Nephron (organoid): Measurements from ENCODE around the gene CNKSR3.
"Not testable (repeated sequence)": the region's sequence is repeated elsewhere in the genome, so short reads cannot be mapped to it uniquely, and the experiment has no call there.

Experiments
- H3K27ac Mint-ChIP-seq, 3 experiments: 2 replicates each; pipeline ENCODE4 v1.8.0; 2020; ENCODE audit warnings: mixed read lengths in 3 of 3, mild to moderate bottlenecking in 2 of 3, moderate library complexity in 1 of 3
- H3K27me3 Mint-ChIP-seq: 2 replicates; pipeline ENCODE4 v1.8.0; 2021; ENCODE audit warnings: low read depth, mild to moderate bottlenecking, moderate library complexity, mixed read lengths
- H3K36me3 Mint-ChIP-seq: 2 replicates; pipeline ENCODE4 v1.8.0; 2020; ENCODE audit warnings: low read depth, mixed read lengths
- H3K4me1 Mint-ChIP-seq: 2 replicates; pipeline ENCODE4 v1.8.0; 2020; ENCODE audit warnings: mixed read lengths
- H3K4me3 Mint-ChIP-seq, 3 experiments: 2 replicates each; pipeline ENCODE4 v1.8.0; 2020; ENCODE audit warnings: mild to moderate bottlenecking in 3 of 3, mixed read lengths in 3 of 3, moderate library complexity in 2 of 3
- H3K9me3 Mint-ChIP-seq: 2 replicates; pipeline ENCODE4 v1.8.0; 2020; ENCODE audit warnings: mixed read lengths
- CTCF ChIP-seq, 3 experiments: fragments of 200-600 bp; sonication (generic); IDR thresholded peaks; one replicate each; pipeline ENCODE4 v1.5.0; 2021; ENCODE audit warnings: antibody characterized with exemption in 3 of 3; ENCODE audit not compliant: unreplicated experiment in 3 of 3

Gene CNKSR3

GRCh38 chr6:154550779-154551178 lies 40.3 kb upstream of the CNKSR3 start:
- Mint-ChIP-seq H3K36me3 (no peaks in the 10 kb centered on the region), H3K27ac (peak overlapping the region; percentile 3 to 59 (median 9)), H3K27me3 (peaks cover 14% of the 10 kb centered on the region), H3K4me3 (no peak overlapping the region), H3K4me1 (peaks cover 39% of the 10 kb centered on the region), H3K9me3 (no peaks in the 10 kb centered on the region)
- TF ChIP-seq CTCF (IDR thresholded peaks at IDR 0.05; ENCODE audit: unreplicated experiment in 3 of 3): no peak

- peaks cover 14% of the 10 kb centered on the region for H3K27me3 Mint-ChIP-seq
- H3K9me3 Mint-ChIP-seq: no peaks in the 10 kb centered on the region
- peaks cover 39% of the 10 kb centered on the region for H3K4me1 Mint-ChIP-seq
- no peak for TF ChIP-seq CTCF (IDR thresholded peaks at IDR 0.05; ENCODE audit: unreplicated experiment in 3 of 3)
- H3K36me3 Mint-ChIP-seq: no peaks in the 10 kb centered on the region
- H3K27ac Mint-ChIP-seq: peak overlapping the region; percentile 62 to 89 (median 77)
- H3K4me3 Mint-ChIP-seq: peak overlapping the region in 2 of 3 experiments; percentile 2 to 26
These were observed 38.7 kb upstream of the CNKSR3 start for GRCh38 chr6:154549179-154549578.

DNA sequence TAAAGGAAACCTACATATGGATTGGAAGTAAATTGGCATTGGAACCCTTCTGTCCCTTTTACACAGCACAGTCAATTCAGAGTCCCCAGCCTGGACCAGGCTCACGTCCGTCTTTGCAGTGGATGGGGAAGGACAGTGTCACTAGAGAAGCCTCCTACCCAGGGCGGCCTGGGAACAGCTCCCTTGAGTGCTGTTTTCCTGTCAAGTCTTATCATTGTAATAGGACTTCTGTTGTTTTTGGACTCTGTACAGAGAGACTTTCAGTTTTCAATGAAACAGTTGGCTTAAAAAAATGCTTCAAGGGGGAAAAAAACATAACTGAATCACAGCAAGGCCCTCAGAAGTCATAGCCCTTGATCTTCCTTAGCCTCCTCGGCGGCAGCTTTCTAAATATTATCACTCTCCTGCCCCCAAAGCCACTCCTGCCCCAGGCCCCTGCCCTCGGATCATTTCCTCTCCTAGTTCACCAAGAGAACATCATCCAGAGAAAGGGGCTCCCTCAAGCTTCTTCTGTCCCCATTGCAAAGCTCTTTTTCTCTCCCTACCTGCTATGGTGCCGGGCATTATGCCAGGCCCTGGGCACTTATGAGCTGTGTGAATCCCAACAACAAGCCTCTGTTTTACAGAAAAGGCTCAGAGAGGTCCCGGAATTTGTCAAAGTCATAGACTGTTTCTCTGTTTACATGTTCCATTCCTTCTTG lies 37.8 kb upstream of the CNKSR3 start:
- Mint-ChIP-seq H3K9me3 (no peaks in the 10 kb centered on the region), H3K27ac (peak overlapping the region; percentile 77 to 89 (median 83)), H3K36me3 (no peaks in the 10 kb centered on the region), H3K4me3 (peak overlapping the region in 1 of 3 experiments; percentile 7), H3K4me1 (peaks cover 45% of the 10 kb centered on the region), H3K27me3 (peaks cover 14% of the 10 kb centered on the region)
- no peak for TF ChIP-seq CTCF (IDR thresholded peaks at IDR 0.05; ENCODE audit: unreplicated experiment in 3 of 3)

- H3K4me1 Mint-ChIP-seq: peaks cover 51% of the 10 kb centered on the region
- no peaks in the 10 kb centered on the region for H3K36me3 Mint-ChIP-seq
- H3K27ac Mint-ChIP-seq: peak overlapping the region; percentile 87 to 92 (median 87)
- H3K4me3 Mint-ChIP-seq: peak overlapping the region in 1 of 3 experiments; percentile 29
- no peak for TF ChIP-seq CTCF (IDR thresholded peaks at IDR 0.05; ENCODE audit: unreplicated experiment in 3 of 3)
- H3K27me3 Mint-ChIP-seq: peaks cover 5% of the 10 kb centered on the region
- H3K9me3 Mint-ChIP-seq: no peaks in the 10 kb centered on the region
These were observed 33.1 kb upstream of the CNKSR3 start for GRCh38 chr6:154543628-154544027.

DNA sequence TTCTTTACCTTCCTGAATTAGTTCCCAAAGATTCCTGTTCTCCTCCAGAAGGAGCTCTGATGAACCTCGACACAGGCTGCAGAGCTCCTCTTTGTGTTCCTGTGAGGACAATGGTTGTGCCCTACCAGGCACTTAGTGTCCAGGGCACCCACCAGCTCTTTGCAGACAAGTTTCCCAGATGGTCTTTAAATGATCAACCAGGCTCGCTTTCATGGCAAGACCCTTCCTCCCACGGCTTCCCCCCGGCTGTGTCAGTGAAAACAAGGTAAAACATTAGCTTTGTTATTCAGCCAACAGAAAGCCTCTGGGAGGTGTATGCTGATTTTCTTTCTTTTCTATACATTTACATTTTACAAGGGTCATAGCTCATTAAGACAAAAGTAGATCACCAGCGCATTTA lies 32.3 kb upstream of the CNKSR3 start:
- H3K27me3 Mint-ChIP-seq: peaks cover under 1% of the 10 kb centered on the region

DNA sequence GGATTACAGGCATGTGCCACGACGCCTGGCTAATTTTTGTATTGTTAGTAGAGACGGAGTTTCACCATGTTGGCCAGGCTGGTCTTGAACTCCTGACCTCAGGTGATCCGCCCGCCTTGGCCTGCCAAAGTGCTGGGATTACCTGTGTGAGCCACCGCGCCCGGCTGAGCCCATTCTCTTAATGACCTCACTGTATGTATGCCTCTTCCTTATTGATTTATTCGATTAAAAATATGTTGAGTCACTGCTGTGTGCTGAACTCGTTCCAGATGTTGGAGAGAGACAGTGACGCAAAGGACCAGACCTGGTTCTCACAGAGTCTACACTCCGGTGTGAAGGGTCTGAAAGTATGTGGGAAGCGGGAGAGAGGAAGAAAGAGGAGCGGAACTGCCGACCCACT lies 31.4 kb upstream of the CNKSR3 start:
- H3K27ac Mint-ChIP-seq: peak overlapping the region; percentile 76 to 92 (median 87)
- H3K36me3 Mint-ChIP-seq, H3K9me3 Mint-ChIP-seq, H3K27me3 Mint-ChIP-seq, H3K4me3 Mint-ChIP-seq: not testable (repeated sequence)
- H3K4me1 Mint-ChIP-seq: peaks cover 60% of the 10 kb centered on the region

More for the DNA sequence above, 32.3 kb upstream of the CNKSR3 start:
- TF ChIP-seq CTCF (IDR thresholded peaks at IDR 0.05; ENCODE audit: unreplicated experiment in 3 of 3): no peak
- Mint-ChIP-seq H3K4me3 (peak overlapping the region in 2 of 3 experiments; percentile 59 to 62), H3K36me3 (no peaks in the 10 kb centered on the region), H3K27ac (peak overlapping the region; percentile 87 to 92 (median 87)), H3K9me3 (no peaks in the 10 kb centered on the region), H3K4me1 (peaks cover 51% of the 10 kb centered on the region)
